ENCODE results near the gene CCDC116. TPM values are rescaled to one million over a fixed set of nuclear protein-coding genes. Genes with fewer than 3 reads are reported as not detected.
A peak's percentile ranks its signal among the peaks of the same experiment; 100 is the strongest.

Gene CCDC116
- total RNA-seq, 2 donors from 2014 or later: 0.22 to 0.51 TPM

DNA sequence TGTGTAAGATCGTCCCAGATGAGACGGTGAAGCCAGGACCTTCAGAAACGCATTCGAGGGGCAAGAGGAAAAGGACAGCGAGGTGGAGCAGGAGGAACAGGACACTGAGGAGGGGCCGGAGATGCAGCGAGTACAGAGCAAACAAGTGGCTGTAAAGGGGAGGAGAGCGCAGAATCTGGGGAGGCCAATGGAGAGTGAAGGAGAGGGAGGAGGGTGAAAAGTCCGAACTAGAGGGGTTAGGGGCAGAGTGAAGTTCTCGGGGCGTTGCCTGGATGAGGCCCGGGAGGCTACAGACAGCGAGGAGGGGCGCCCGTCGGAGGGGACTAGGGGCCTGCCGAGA, 24.4 kb downstream of the CCDC116 start:
- Mint-ChIP-seq H3K4me1 (ENCODE audit: low read depth) (peaks cover 12% of the 10 kb centered on the region), H3K36me3 (ENCODE audit: insufficient read depth in 2 of 2) (no peaks in the 10 kb centered on the region), H3K27ac (no peak overlapping the region), H3K9me3 (no peaks in the 10 kb centered on the region), H3K27me3 (ENCODE audit: low read depth) (no peaks in the 10 kb centered on the region), H3K4me3 (peak overlapping the region; percentile 66 to 94)
- DNase-seq: no peak
- ATAC-seq (replicated peaks in 1 of 2): no peak

DNA sequence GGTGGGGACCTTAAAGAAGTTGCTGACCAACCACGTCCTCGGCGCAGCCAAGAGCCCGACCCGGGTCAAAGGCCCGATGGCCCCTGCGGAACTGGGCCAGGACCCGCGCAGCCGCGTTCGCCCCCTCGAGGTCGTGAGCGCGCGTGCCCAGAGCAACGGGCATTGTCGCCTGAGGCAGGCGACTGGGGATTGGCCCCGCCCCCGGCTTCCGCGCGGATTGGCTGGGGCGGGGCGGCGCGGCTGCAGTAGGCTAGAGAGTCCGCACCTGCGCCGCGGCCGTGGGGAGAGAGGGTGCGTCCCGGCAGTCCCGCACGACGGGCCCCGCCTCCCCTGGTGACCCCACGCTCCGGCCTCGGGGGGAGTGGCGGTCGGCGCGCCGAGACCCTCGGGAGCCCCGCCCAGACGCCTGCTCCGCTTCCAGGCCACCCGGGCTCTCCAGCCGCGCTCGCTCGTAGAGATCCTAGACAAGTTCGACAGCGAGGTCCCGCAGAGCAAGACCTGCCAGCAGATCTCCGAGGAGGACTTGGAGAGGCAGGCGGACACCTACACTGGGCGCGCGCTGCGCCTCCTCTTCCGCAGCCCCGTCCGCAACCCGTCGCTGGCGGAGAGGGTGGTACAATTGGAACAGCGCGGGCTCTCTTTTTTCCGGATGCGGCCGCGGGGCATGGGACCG, 24.9 kb downstream of the CCDC116 start:
- Mint-ChIP-seq H3K27me3 (ENCODE audit: low read depth) (no peaks in the 10 kb centered on the region), H3K9me3 (no peaks in the 10 kb centered on the region), H3K36me3 (ENCODE audit: insufficient read depth in 2 of 2) (no peaks in the 10 kb centered on the region), H3K4me3 (peak overlapping the region; percentile 66 to 94), H3K27ac (no peak overlapping the region), H3K4me1 (ENCODE audit: low read depth) (peaks cover 12% of the 10 kb centered on the region)
- ATAC-seq (replicated peaks in 1 of 2) (peak; percentile 95 to 97), DNase-seq (peak; percentile 87 to 88)

DNA sequence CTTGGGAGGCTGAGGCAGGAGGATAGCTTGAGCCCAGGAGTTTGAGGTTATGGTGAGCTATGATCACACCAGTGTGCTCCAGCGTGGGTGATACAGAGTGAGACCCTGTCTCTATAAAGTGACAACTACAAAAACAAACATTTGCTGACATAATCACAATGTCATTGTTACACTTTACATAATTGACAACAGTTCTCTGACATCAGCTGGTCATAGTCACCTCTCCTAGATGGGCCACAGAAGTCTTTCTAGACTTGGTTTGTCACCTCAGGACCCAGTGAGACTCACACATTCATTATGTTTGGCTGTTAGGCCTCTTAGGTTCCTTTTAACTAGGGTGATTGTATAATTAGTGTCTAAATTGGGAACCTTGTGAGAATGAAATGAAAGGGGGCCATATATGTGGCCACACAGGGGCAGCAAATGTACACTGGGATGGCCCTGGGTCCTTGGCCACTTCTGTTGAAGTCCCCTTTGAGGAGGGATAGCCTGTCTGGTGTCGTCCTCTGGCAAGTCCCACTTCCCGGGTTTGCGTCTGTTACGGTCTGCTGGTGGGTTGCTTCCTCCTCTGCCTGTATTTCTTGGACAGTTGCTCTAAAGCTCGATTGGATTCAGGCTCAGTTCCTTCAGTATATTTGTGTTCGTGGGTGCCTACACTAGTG, 27.4 kb downstream of the CCDC116 start:
- Mint-ChIP-seq H3K9me3 (no peaks in the 10 kb centered on the region), H3K4me3 (no peak overlapping the region), H3K4me1 (ENCODE audit: low read depth) (peaks cover 14% of the 10 kb centered on the region), H3K27me3 (ENCODE audit: low read depth) (no peaks in the 10 kb centered on the region), H3K27ac (no peak overlapping the region), H3K36me3 (ENCODE audit: insufficient read depth in 2 of 2) (no peaks in the 10 kb centered on the region)
- DNase-seq (no peak), ATAC-seq (replicated peaks in 1 of 2) (no peak)

DNA sequence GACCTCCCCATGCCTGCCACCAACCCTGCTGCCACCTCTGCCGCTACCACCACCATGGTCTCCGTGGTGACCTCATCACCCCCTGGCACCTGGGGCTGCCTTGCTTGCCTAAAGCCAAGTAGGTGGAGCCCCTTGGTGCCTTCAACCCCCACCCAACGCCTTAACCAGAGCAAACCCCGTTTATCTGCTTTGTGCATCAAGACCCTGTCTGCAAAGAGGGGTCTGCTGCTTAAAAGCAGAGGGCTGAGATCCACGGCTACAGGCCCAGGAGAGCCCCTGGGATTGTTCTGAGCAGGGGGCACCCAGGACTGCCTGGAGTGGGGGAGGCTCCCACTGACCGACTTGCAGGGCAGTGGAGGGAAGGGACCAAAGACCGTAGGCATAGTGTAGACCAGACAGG, 28.3 kb downstream of the CCDC116 start:
- Mint-ChIP-seq H3K27ac (no peak overlapping the region), H3K36me3 (ENCODE audit: insufficient read depth in 2 of 2) (no peaks in the 10 kb centered on the region), H3K4me1 (ENCODE audit: low read depth) (peaks cover 20% of the 10 kb centered on the region), H3K27me3 (ENCODE audit: low read depth) (no peaks in the 10 kb centered on the region), H3K4me3 (no peak overlapping the region), H3K9me3 (no peaks in the 10 kb centered on the region)
- ATAC-seq (replicated peaks in 1 of 2) (no peak), DNase-seq (no peak)

DNA sequence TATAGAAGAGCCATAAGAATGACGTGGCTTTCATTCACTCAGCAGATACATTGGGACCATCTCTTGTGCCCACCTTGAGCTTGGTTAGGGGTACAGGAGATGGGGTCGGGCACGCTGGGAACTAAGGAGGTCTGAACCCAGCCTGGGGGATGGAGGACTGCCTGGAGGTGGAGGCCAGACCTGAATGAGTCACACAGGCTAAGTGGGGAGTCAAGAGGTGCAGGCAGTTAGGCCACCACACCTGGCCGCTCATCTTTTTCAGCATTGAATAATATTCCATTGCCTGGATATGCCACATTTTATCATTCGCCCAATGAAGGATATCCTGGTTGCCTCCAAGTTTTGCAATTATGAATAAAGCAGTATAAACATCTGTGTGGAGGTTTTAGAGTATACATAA, 29.4 kb downstream of the CCDC116 start:
- ATAC-seq (replicated peaks in 1 of 2): no peak
- no peaks in the 10 kb centered on the region for H3K27me3 Mint-ChIP-seq (ENCODE audit: low read depth)
- no peak overlapping the region for H3K27ac Mint-ChIP-seq
- no peak for DNase-seq
- no peak overlapping the region for H3K4me3 Mint-ChIP-seq
- no peaks in the 10 kb centered on the region for H3K36me3 Mint-ChIP-seq (ENCODE audit: insufficient read depth in 2 of 2)
- H3K4me1 Mint-ChIP-seq (ENCODE audit: low read depth): peaks cover 20% of the 10 kb centered on the region
- no peaks in the 10 kb centered on the region for H3K9me3 Mint-ChIP-seq

DNA sequence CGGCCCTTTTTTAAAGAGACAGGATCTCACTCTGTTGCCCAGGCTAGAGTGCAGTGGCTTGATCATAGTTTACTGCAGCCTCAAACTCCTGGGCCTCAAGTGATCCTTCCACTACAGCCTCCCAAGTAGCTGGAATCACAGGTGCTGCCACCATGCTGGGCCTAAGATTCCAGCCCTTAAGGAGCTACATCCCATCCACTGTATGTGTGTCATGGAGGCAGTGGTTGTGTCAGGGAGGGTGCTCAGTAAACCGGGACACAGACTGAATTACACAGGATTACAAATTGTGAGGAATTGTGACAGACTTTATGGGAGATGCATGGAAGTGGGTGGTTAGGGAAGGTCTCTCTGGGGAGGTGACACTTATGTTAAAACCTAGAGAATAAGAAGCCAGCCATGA, 31.2 kb downstream of the CCDC116 start:
- ATAC-seq (replicated peaks in 1 of 2) (no peak), DNase-seq (no peak)
- Mint-ChIP-seq H3K4me3 (peak overlapping the region in 1 of 2 donors; percentile 17), H3K4me1 (ENCODE audit: low read depth) (peaks cover 30% of the 10 kb centered on the region), H3K27me3 (ENCODE audit: low read depth) (no peaks in the 10 kb centered on the region), H3K36me3 (ENCODE audit: insufficient read depth in 2 of 2) (no peaks in the 10 kb centered on the region), H3K9me3 (no peaks in the 10 kb centered on the region), H3K27ac (no peak overlapping the region)

DNA sequence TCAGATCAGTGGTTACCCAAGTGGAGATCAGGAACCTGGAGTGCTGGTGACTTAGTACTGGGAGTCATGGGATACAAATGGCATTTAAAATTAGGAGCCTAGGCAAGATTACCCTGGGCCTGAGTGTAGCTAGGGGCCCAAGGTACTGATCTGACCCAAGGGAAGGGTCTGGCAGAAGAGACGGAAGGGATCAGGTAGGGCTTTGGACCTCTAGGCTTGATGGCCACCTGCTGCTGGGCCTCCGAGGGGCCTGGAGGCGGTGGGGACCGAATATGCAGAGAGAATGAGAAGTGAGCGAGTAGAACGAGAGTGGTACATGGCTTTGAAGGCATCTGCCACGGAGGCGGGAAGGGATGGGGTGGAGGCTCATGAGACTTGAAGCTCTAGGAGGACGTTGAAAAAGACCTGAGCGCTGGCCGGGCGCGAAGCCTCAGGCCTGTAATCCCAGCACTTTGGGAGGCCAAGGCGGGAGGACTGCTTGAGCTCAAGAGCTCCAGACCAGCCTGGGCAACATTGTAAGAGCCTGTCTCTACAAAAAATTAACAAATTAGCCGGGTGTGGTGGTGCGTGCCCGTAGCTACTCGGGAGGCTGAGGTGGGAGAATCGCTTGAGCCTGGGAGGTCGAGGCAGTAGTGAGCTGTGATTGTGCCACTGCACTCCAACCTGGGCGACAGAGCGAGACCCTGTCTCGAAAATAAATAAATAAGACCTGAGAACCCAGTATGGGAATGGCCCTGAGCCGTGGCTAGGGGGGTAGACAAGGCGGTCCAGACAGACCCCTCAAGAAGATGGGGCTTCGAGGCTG, 32.7 kb downstream of the CCDC116 start:
- peaks cover 34% of the 10 kb centered on the region for H3K4me1 Mint-ChIP-seq (ENCODE audit: low read depth)
- H3K4me3 Mint-ChIP-seq: peak overlapping the region; percentile 98 to 99
- H3K27ac Mint-ChIP-seq: peak overlapping the region; percentile 72
- ATAC-seq (replicated peaks in 1 of 2) (no peak), DNase-seq (no peak)
- H3K27me3 Mint-ChIP-seq (ENCODE audit: low read depth): no peaks in the 10 kb centered on the region
- no peaks in the 10 kb centered on the region for H3K36me3 Mint-ChIP-seq (ENCODE audit: insufficient read depth in 2 of 2)
- H3K9me3 Mint-ChIP-seq: no peaks in the 10 kb centered on the region

DNA sequence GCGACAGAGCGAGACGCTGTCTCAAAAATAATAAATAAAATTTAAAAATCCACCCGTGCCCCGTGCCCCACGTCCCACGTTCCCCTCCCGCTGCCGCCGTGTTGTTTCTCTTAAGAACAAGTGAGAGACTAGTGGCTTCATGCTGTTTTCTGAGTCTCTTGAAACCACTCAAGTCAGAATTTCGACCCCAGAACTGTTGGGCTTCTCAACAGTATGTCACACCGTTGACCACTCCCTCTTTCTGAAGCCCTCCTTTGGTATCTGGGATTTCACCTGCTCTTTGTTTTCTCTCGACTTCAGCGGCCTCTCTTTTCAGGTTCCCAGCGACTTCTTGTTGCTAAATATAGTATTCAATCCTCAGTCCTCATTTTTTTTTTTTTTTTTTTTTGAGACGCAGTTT, 34.2 kb downstream of the CCDC116 start:
- no peak for DNase-seq
- ATAC-seq (replicated peaks in 1 of 2): no peak
- H3K36me3 Mint-ChIP-seq (ENCODE audit: insufficient read depth in 2 of 2): no peaks in the 10 kb centered on the region
- peak overlapping the region; percentile 98 to 99 for H3K4me3 Mint-ChIP-seq
- H3K9me3 Mint-ChIP-seq: no peaks in the 10 kb centered on the region
- H3K4me1 Mint-ChIP-seq (ENCODE audit: low read depth): peaks cover 34% of the 10 kb centered on the region
- no peaks in the 10 kb centered on the region for H3K27me3 Mint-ChIP-seq (ENCODE audit: low read depth)
- H3K27ac Mint-ChIP-seq: peak overlapping the region; percentile 63

DNA sequence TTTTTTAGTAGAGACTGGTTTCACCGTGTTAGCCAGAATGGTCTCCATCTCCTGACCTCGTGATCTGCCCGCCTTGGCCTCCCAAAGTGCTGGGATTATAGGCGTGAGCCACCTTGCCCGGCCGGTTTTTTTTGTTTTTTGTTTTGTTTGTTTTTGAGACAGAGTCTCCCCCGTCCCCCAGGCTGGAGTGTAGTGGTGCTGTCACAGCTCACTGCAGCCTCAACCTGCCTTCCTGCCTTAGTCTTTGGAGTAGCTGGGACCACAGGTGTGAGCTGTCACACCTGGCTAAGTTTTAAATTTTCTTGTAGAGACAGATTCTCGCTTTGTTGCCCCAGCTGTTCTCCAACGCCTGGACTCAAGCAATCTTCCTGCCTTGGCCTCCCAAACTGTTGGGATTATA, 36.5 kb downstream of the CCDC116 start:
- peak overlapping the region; percentile 79 for H3K27ac Mint-ChIP-seq
- DNase-seq (no peak), ATAC-seq (replicated peaks in 1 of 2) (no peak)
- no peaks in the 10 kb centered on the region for H3K36me3 Mint-ChIP-seq (ENCODE audit: insufficient read depth in 2 of 2)
- no peaks in the 10 kb centered on the region for H3K27me3 Mint-ChIP-seq (ENCODE audit: low read depth)
- H3K4me1 Mint-ChIP-seq (ENCODE audit: low read depth): peaks cover 34% of the 10 kb centered on the region
- no peaks in the 10 kb centered on the region for H3K9me3 Mint-ChIP-seq
- peak overlapping the region; percentile 7 to 54 for H3K4me3 Mint-ChIP-seq

DNA sequence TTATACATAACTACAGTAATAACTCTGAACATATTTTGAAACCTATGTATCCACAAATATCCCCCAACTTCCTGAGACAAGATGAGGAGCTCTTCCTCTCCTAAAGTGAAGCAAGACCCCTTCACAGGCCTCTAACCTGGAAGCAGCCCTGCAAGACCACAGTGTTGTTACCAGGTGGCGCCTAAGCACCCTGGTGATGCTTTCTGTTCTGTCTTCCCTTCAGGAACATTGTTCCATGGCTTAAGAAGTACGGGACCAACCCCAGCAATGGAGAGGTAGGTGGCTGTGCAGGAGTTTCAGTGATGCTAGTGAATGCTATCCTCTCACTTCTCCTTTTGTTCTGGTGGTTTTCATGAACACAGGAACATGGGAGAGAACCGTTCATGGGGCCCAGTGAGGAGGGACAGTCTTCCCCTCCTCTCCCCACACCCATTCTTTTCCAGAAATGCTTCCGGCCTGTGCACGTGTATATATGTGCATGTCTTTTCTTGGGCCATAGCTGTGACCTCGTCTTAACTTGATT, 39.6 kb downstream of the CCDC116 start:
- Mint-ChIP-seq H3K9me3 (no peaks in the 10 kb centered on the region), H3K4me1 (ENCODE audit: low read depth) (peaks cover 16% of the 10 kb centered on the region), H3K36me3 (ENCODE audit: insufficient read depth in 2 of 2) (peaks cover 2 to 10% of the 10 kb centered on the region in 2 donors), H3K27me3 (ENCODE audit: low read depth) (no peaks in the 10 kb centered on the region), H3K27ac (no peak overlapping the region), H3K4me3 (no peak overlapping the region)
- no peak for ATAC-seq (replicated peaks in 1 of 2)
- DNase-seq: no peak

DNA sequence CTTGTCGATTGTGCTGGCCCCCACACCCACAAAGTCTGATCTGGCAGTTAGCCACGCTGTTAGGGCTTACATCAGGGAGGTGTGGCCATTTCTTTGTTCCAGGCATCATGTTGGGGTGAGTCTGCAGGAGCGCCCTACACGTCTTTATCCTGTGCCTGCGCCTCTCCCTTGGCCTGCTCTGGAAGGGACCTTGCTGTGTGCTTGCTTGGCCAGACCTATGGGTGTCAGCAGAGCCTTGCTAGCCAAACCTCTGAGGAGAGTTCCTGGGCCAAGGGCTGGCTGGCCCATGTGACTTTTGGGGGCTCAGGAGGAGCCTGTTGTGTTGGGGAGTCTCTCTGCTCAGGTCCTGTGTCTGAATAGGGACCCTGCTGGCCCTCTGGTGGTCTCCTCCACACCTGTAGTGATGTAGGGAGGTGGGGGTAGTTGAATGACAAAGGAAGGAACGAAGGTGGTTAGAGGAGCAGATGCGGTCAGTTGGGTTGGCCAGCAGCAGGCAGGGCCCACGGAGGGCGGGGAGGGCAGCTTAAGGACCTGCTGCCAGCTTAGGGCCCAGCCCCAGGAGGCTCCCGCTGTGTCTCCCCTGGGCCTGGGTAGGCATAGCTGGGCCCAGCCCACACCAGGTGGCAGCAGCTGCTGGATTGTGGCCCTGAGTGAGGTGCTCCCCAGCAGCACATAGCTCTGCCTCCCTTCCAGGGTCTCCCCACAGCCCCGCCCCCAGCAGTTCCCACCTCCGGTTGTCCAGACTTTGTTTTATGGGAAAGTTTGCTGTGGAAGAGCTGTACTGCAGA, 41.2 kb downstream of the CCDC116 start:
- H3K9me3 Mint-ChIP-seq: no peaks in the 10 kb centered on the region
- peaks cover 2 to 10% of the 10 kb centered on the region in 2 donors for H3K36me3 Mint-ChIP-seq (ENCODE audit: insufficient read depth in 2 of 2)
- no peak overlapping the region for H3K4me3 Mint-ChIP-seq
- no peak for ATAC-seq (replicated peaks in 1 of 2)
- DNase-seq: no peak
- H3K4me1 Mint-ChIP-seq (ENCODE audit: low read depth): peaks cover 5% of the 10 kb centered on the region
- H3K27ac Mint-ChIP-seq: no peak overlapping the region
- no peaks in the 10 kb centered on the region for H3K27me3 Mint-ChIP-seq (ENCODE audit: low read depth)

DNA sequence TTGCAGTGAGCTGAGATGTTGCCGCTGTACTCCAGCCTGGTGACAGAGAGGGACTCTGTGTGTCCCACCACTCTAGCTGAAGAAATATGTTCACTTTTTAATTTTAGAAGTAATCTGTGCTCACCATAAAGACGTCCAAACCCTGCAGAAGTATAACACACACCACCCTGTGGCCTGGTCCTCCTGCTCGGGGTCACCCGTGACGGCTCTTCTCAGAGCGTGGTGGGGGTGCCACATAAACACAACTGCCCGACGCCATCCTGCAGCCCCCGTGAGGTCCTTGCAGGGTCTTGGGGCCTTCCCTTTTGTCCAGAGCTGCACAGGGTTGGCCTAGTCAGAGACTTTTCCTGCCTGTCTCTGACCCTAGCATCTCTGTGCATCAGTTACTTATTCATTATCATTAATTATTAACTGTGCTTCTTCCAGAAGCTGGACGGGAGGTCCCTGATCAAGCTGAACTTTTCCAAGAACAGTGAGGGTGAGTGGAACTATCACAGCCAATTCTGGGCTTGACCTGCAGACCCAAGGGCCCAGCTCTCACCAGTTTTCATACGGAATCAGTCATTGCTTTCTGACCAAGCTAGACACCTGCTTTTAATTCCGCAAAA, 42.2 kb downstream of the CCDC116 start:
- Mint-ChIP-seq H3K9me3 (no peaks in the 10 kb centered on the region), H3K27ac (no peak overlapping the region), H3K36me3 (ENCODE audit: insufficient read depth in 2 of 2) (peaks cover 2 to 10% of the 10 kb centered on the region in 2 donors), H3K4me1 (ENCODE audit: low read depth) (no peaks in the 10 kb centered on the region), H3K27me3 (ENCODE audit: low read depth) (no peaks in the 10 kb centered on the region), H3K4me3 (no peak overlapping the region)
- no peak for DNase-seq
- ATAC-seq (replicated peaks in 1 of 2): no peak
